DOHH2 (cell line): ENCODE data around the gene MUTYH.

Experiments used
- EZH2phosphoT487 ChIP-seq: fragments of 200-600 bp; sonication (generic); IDR thresholded peaks from 2 replicates; pipeline ENCODE4 v1.6.1; 2017; ENCODE audit warnings: borderline replicate concordance, mild to moderate bottlenecking, antibody characterized with exemption, low read length, moderate library complexity, mixed read lengths
- TF ChIP-seq, protein P1 (sequence below): fragments of 200-600 bp; sonication (generic); IDR thresholded peaks from one replicate; pipeline ENCODE4 v1.5.1; 2014; ENCODE audit warnings: antibody characterized with exemption, mild to moderate bottlenecking, low read depth, low read length; ENCODE audit not compliant: poor library complexity, severe bottlenecking

DNA sequence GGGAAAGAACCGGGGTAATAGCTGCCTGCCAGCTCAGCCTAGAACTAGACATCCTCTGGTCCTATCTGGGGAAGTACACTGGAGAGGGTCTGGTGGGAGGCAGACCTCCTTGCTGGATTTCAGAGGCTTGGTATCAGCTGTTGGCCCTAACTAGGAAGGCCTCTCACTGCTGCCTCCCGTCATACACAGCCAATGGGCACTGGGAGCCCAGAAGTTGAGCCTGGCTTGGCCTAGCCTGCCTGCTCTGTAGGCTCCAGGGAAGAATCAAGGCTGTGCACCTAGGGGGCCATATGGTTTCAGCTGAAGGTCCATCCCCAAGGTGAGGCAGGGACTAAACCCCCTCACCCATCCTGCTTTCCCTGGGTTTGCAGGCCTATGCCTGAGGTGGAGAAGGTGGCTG, 4.3 kb upstream of the MUTYH start:
- TF ChIP-seq, protein P1, sequence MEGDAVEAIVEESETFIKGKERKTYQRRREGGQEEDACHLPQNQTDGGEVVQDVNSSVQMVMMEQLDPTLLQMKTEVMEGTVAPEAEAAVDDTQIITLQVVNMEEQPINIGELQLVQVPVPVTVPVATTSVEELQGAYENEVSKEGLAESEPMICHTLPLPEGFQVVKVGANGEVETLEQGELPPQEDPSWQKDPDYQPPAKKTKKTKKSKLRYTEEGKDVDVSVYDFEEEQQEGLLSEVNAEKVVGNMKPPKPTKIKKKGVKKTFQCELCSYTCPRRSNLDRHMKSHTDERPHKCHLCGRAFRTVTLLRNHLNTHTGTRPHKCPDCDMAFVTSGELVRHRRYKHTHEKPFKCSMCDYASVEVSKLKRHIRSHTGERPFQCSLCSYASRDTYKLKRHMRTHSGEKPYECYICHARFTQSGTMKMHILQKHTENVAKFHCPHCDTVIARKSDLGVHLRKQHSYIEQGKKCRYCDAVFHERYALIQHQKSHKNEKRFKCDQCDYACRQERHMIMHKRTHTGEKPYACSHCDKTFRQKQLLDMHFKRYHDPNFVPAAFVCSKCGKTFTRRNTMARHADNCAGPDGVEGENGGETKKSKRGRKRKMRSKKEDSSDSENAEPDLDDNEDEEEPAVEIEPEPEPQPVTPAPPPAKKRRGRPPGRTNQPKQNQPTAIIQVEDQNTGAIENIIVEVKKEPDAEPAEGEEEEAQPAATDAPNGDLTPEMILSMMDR: no peak
- TF ChIP-seq EZH2phosphoT487: no peak
